AG08395 (cell line): ENCODE results near the gene KCNJ16.

Source experiments
- DNase-seq: peaks from one replicate; pipeline ENCODE4 v3.0.0; 2012; ENCODE audit warnings: mixed read lengths, low spot score

The KCNJ16 gene

GRCh38 chr17:70130289-70130688, 55.3 kb downstream of the KCNJ16 start:
- DNase-seq: no peak

GRCh38 chr17:70132505-70132904, 57.5 kb downstream of the KCNJ16 start:
- no peak for DNase-seq

GRCh38 chr17:70134042-70134441, 59.0 kb downstream of the KCNJ16 start:
- no peak for DNase-seq

GRCh38 chr17:70134777-70135176, 59.8 kb downstream of the KCNJ16 start:
- no peak for DNase-seq

- DNase-seq: no peak
Observed at GRCh38 chr17:70136131-70136530, 61.1 kb downstream of the KCNJ16 start.

GRCh38 chr17:70137451-70138230, 62.6 kb downstream of the KCNJ16 start:
- DNase-seq: peak; percentile 85

- DNase-seq: peak; percentile 32
Observed at GRCh38 chr17:70138291-70138865, 63.4 kb downstream of the KCNJ16 start.

GRCh38 chr17:70139449-70139993, 64.5 kb downstream of the KCNJ16 start:
- no peak for DNase-seq

GRCh38 chr17:70144260-70144846, 69.3 kb downstream of the KCNJ16 start:
- peak; percentile 19 for DNase-seq

GRCh38 chr17:70153210-70153609, 78.2 kb downstream of the KCNJ16 start:
- no peak for DNase-seq

- DNase-seq: no peak
Observed at GRCh38 chr17:70157151-70157550, 82.1 kb downstream of the KCNJ16 start.

GRCh38 chr17:70158180-70158579, 83.2 kb downstream of the KCNJ16 start:
- DNase-seq: no peak

- no peak for DNase-seq
Observed at GRCh38 chr17:70158591-70158990, 83.6 kb downstream of the KCNJ16 start.

- no peak for DNase-seq
Observed at GRCh38 chr17:70159980-70160379, 85.0 kb downstream of the KCNJ16 start.

- no peak for DNase-seq
Observed at GRCh38 chr17:70161519-70161918, 86.5 kb downstream of the KCNJ16 start.

- no peak for DNase-seq
Observed at GRCh38 chr17:70165383-70165782, 90.4 kb downstream of the KCNJ16 start.

- DNase-seq: no peak
Observed at GRCh38 chr17:70166615-70167014, 91.6 kb downstream of the KCNJ16 start.

GRCh38 chr17:70168044-70168976, 93.3 kb downstream of the KCNJ16 start:
- DNase-seq: peak; percentile 44

GRCh38 chr17:70168977-70169708, 94.1 kb downstream of the KCNJ16 start, which contains the start of gene KCNJ2:
Gene KCNJ2, plus strand, starts transcription at chr17:70169532. Its CDS starts 5,508 bp downstream, at chr17:70175040.
- peak; percentile 91 for DNase-seq

GRCh38 chr17:70169709-70170597, 94.9 kb downstream of the KCNJ16 start:
- peak; percentile 34 for DNase-seq
